ENCODE measurements around the gene EGFLAM.

EGFLAM gene

GRCh38 chr5:38258319-38259061 is at the start of gene EGFLAM:
Gene EGFLAM (plus strand): TSS chr5:38258559. CDS start chr5:38258755, 196 bp downstream.
- DNase-seq = no peak

- DNase-seq = no peak
Measured at GRCh38 chr5:38208782-38209378, 49.5 kb upstream of the EGFLAM start.

GRCh38 chr5:38210676-38211353 is 47.5 kb upstream of the EGFLAM start:
- DNase-seq = no peak

- DNase-seq = no peak
Measured at GRCh38 chr5:38211354-38211710, 47.0 kb upstream of the EGFLAM start.

- no peak for DNase-seq
Measured at GRCh38 chr5:38212307-38212706, 46.1 kb upstream of the EGFLAM start.

GRCh38 chr5:38226091-38226490 is 32.3 kb upstream of the EGFLAM start:
- DNase-seq = no peak

GRCh38 chr5:38228914-38229313 is 29.4 kb upstream of the EGFLAM start:
- no peak for DNase-seq

GRCh38 chr5:38234737-38235136 is 23.6 kb upstream of the EGFLAM start:
- DNase-seq = no peak

GRCh38 chr5:38237681-38238080 is 20.7 kb upstream of the EGFLAM start:
- no peak for DNase-seq

GRCh38 chr5:38240212-38240611 is 18.1 kb upstream of the EGFLAM start:
- no peak for DNase-seq

- no peak for DNase-seq
Measured at GRCh38 chr5:38241655-38242054, 16.7 kb upstream of the EGFLAM start.

- no peak for DNase-seq
Measured at GRCh38 chr5:38245307-38245706, 13.1 kb upstream of the EGFLAM start.

- DNase-seq = no peak
Measured at GRCh38 chr5:38249301-38249700, 9.1 kb upstream of the EGFLAM start.

GRCh38 chr5:38249812-38250211 is 8.5 kb upstream of the EGFLAM start:
- no peak for DNase-seq

- DNase-seq = no peak
Measured at GRCh38 chr5:38250763-38251448, 7.5 kb upstream of the EGFLAM start.

- DNase-seq = no peak
Measured at GRCh38 chr5:38253759-38254158, 4.6 kb upstream of the EGFLAM start.

- no peak for DNase-seq
Measured at GRCh38 chr5:38257308-38258041, 884 bp upstream of the EGFLAM start.

- DNase-seq = no peak
Measured at GRCh38 chr5:38258042-38258318, 379 bp upstream of the EGFLAM start.

- DNase-seq = no peak
Measured at GRCh38 chr5:38259062-38259808, 876 bp downstream of the EGFLAM start.

GRCh38 chr5:38259809-38260160 is 1.4 kb downstream of the EGFLAM start:
- DNase-seq = no peak

GRCh38 chr5:38263983-38264382 is 5.6 kb downstream of the EGFLAM start:
- DNase-seq = no peak

- DNase-seq = no peak
Measured at GRCh38 chr5:38265546-38266179, 7.3 kb downstream of the EGFLAM start.
